AG04450 (cell line): ENCODE measurements around the gene KRTAP19-6. TPM values are rescaled to one million over a fixed set of nuclear protein-coding genes. Genes with fewer than 3 reads are reported as not detected.

Source experiments
- CTCF ChIA-PET: fragments of 300-600, 350-600 bp; formaldehyde crosslinking; extraction: SDS; loops from one replicate; lab custom pipeline; 2022; ENCODE audit warnings: antibody characterized with exemption, inconsistent platforms; lab: Charles Lee
- POLR2A ChIA-PET: fragments of 350-600 bp; formaldehyde crosslinking; extraction: SDS; loops from one replicate; lab custom pipeline; 2021; ENCODE audit warnings: antibody characterized with exemption, inconsistent platforms; lab: Yijun Ruan, JAX
- DNase-seq: peaks from one replicate; pipeline ENCODE4 v3.0.0-alpha.2; 2011; ENCODE audit warnings: low read depth, low spot score
- H3K27ac ChIP-seq: one replicate; pipeline ENCODE4 v1.5.1; 2012; ENCODE audit warnings: low read depth, low read length, control low read depth
- H3K27me3 ChIP-seq: one replicate; pipeline ENCODE4 v1.6.0; 2012; ENCODE audit warnings: low read length; ENCODE audit not compliant: control insufficient read depth, insufficient read depth
- H3K4me3 ChIP-seq: 2 replicates; pipeline ENCODE4 v1.5.1; 2011; ENCODE audit warnings: mild to moderate bottlenecking, low read depth, low read length, control low read depth
- H3K9me3 ChIP-seq: 2 replicates; pipeline ENCODE4 v1.5.1; 2012; ENCODE audit warnings: low read length; ENCODE audit not compliant: control insufficient read depth, insufficient read depth
- CTCF ChIP-seq: IDR thresholded peaks from 2 replicates; pipeline ENCODE4 v1.5.1; 2011; ENCODE audit warnings: low read depth, low read length, control low read depth, inconsistent platforms
- polyA minus RNA-seq: library from RNA; depleted of rRNA, polyadenylated mRNA; stranded (reverse); fragments of >200 nt; gene quantifications from 2 replicates; pipeline ENCODE4 v1.2.3, GENCODE V29; 2011; rRNA and poly(A)+ RNA removed
- polyA plus RNA-seq: library from polyadenylated mRNA; depleted of rRNA; stranded (reverse); fragments of >200 nt; gene quantifications from 2 replicates; pipeline ENCODE4 v1.2.3, GENCODE V29; 2011; rRNA removed

Gene KRTAP19-6
- not detected in 2 replicates for polyA plus RNA-seq
- polyA minus RNA-seq, result not detected in 2 replicates

GRCh38 chr21:30541764-30542163 is at the start of gene KRTAP19-6:
KRTAP19-6 (minus strand) TSS chr21:30541864; CDS start chr21:30541833, 31 bp downstream.
- CTCF ChIA-PET, result no interaction called here
- Histone ChIP-seq H3K9me3 (peaks cover 7% of the 10 kb centered on the region), H3K4me3 (no peak within 1 kb of the TSS), H3K27ac (no peak within 1 kb of the TSS), H3K27me3 (no peaks in the 10 kb centered on the region)
- POLR2A ChIA-PET, result no interaction called here
- no peak for DNase-seq
- TF ChIP-seq CTCF, result no peak

GRCh38 chr21:30590297-30590696 is 48.6 kb upstream of the KRTAP19-6 start, which contains the start of gene KRTAP22-2:
KRTAP22-2 (minus strand) TSS chr21:30590397.
- H3K27ac ChIP-seq, result no peak within 1 kb of the TSS
- no peak for TF ChIP-seq CTCF

GRCh38 chr21:30582870-30583269 is 41.2 kb upstream of the KRTAP19-6 start:
- Histone ChIP-seq H3K27ac (no peak overlapping the region), H3K27me3 (no peaks in the 10 kb centered on the region), H3K4me3 (no peak overlapping the region), H3K9me3 (peaks cover 5% of the 10 kb centered on the region; the same call in 1 of the 2 replicates)
- no peak for DNase-seq
- CTCF ChIA-PET, result no interaction called here
- POLR2A ChIA-PET, result no interaction called here
- no peak for TF ChIP-seq CTCF

More at GRCh38 chr21:30590297-30590696, 48.6 kb upstream of the KRTAP19-6 start, which contains the start of gene KRTAP22-2:
- POLR2A ChIA-PET, result no interaction called here
- DNase-seq, result no peak
- H3K27me3 ChIP-seq, result no peaks in the 10 kb centered on the region
- CTCF ChIA-PET, result no interaction called here
- H3K4me3 ChIP-seq, result no peak within 1 kb of the TSS
- peaks cover 8% of the 10 kb centered on the region for H3K9me3 ChIP-seq

- POLR2A ChIA-PET, result no interaction called here
- DNase-seq, result no peak
- Histone ChIP-seq H3K9me3 (peaks cover 7% of the 10 kb centered on the region), H3K27ac (no peak overlapping the region), H3K27me3 (no peaks in the 10 kb centered on the region), H3K4me3 (no peak overlapping the region)
- TF ChIP-seq CTCF, result no peak
- CTCF ChIA-PET, result no interaction called here
These were observed 38.5 kb upstream of the KRTAP19-6 start for GRCh38 chr21:30580132-30580531.

GRCh38 chr21:30579346-30579745 is 37.7 kb upstream of the KRTAP19-6 start:
- TF ChIP-seq CTCF, result no peak
- no peaks in the 10 kb centered on the region for H3K27me3 ChIP-seq
- CTCF ChIA-PET, result no interaction called here
- peaks cover 5% of the 10 kb centered on the region for H3K9me3 ChIP-seq
- H3K4me3 ChIP-seq, result no peak overlapping the region
- POLR2A ChIA-PET, result no interaction called here
- H3K27ac ChIP-seq, result no peak overlapping the region
- no peak for DNase-seq
